Measurements from ENCODE around the gene NT5DC2.

The NT5DC2 gene

GRCh38 chr3:52533623-52534280 lies at the start of gene NT5DC2:
TSS of gene NT5DC2 (minus strand) at chr3:52533857. CDS start at chr3:52533737, 120 bp downstream.
- peak in 1 of 2 donors; percentile 65 for DNase-seq (ENCODE audit: low read depth in 1 of 2, low spot score in 1 of 2)

DNA sequence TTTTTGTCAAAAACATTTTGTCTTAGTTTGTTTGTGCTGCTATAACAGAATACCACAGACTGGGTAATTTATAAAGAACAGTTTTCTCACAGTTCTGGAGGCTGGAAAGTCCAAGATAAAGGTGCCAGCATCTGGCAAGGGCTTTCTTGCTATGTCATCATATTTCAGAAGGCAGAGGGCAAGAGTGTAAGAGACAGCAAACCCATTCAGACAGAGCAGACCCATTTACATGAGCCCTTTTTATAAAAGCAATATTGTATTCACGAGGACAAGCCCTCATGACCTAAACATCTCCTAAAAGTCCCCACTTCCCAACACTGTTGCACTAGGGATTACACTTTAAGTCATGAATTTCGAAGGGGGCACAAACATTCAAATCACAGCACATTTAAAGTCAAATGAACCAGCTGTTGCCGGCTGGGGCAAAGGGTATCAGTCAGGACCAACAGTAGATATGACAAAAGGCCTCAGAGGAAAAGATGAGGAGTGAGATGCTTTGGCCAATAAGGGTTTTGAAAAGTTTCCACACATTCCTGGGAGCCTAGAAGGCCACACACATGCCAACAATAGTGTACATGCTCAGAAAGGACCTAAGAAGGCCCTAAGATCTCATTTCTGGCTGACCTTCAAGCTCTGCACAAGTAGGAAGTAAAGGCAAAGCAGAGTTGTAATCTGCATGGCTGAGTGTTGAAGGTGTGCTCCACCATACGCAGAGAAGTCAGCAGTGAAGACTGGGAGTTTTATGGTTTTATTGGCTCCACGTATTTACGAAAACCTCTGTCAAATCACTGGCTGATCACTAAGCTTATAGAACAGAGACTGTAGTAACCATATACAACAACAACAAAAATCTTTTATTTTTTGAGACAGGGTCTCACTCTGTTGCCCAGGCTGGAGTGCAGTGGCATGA lies 40.7 kb upstream of the NT5DC2 start:
- DNase-seq (ENCODE audit: low read depth in 1 of 2, low spot score in 1 of 2), result no peak

- DNase-seq (ENCODE audit: low read depth in 1 of 2, low spot score in 1 of 2), result no peak
These were observed 38.6 kb upstream of the NT5DC2 start for GRCh38 chr3:52572221-52572620.

- DNase-seq (ENCODE audit: low read depth in 1 of 2, low spot score in 1 of 2), result no peak
These were observed 36.4 kb upstream of the NT5DC2 start for GRCh38 chr3:52570076-52570475.

- no peak for DNase-seq (ENCODE audit: low read depth in 1 of 2, low spot score in 1 of 2)
These were observed 34.4 kb upstream of the NT5DC2 start for GRCh38 chr3:52568069-52568468.

GRCh38 chr3:52563984-52564383 lies 30.3 kb upstream of the NT5DC2 start:
- DNase-seq (ENCODE audit: low read depth in 1 of 2, low spot score in 1 of 2), result no peak

DNA sequence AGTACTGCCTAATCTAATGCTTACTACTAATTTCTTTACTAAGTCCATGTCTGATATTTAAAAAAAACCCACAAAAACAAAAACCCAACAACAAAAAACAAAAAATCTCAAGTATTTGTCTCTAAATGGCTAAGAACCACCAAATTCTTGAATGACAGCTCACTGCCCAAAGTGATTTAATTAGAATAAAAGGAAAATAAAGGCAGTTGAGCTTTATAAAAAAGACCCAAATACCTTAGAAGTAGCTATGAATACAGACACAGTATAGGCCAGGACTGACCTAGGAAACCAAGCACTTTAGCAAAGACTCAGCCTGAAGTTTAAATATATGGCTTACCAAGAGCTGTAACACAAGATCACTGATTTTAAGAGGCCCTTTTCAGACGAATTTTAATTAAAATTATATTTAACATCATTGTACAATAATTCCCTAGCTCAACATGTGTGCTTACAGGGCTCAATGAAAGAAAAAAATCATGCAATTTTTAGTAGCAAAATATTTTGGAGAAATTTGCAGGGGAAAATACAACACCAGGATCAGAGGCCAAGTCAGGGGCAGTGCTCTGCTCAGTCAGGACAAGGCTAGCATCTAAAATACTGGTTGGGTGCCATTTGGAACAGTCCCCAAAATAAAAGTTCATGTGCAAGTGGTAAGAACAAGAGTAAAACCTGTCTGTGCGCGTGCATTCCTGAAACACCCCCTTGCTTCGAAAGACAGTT lies 27.5 kb upstream of the NT5DC2 start:
- DNase-seq (ENCODE audit: low read depth in 1 of 2, low spot score in 1 of 2), result no peak

GRCh38 chr3:52558436-52558835 lies 24.8 kb upstream of the NT5DC2 start:
- no peak for DNase-seq (ENCODE audit: low read depth in 1 of 2, low spot score in 1 of 2)

DNA sequence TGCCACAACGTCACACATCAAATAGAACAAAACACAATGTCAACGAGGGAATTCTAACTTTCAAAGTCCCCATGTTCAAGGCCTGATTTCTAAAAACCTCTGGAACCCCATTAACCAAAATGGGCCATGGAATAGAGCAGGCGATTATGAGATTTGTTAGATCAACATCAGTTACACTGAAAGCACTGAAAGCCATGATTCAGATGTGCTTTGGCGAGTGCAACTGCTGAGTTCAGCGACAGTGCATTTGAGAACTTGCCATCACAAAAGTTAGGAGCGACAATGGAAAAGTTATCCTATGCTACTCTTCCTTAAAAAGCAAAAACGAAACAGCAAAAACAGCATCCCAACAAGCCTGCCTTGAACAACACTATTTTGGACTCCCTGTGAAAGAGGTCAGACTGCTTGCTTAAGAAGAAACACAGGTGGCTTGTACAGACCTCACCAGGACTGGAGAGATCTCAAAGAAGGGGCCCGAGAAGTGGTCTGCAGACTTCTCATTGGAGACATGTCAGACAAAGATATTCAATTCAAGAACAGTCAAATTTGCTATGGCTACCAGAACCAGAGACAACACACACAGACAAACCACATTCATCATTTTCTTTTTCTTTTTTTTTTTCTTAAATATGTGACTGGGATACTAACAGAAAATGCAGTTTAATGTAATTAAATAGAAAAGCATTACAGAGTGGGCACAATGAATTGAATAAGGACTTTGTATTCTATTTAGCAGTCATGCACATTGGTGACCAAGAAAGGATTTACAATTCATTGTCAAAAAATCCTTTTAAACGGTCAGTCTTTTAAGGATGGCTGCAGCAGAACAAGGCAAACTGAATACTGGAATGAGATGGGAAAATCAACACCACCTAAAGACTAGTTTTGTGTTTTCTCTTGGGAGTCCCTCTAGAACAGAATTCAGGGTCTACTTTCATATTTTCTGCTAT lies 23.6 kb upstream of the NT5DC2 start:
- no peak for DNase-seq (ENCODE audit: low read depth in 1 of 2, low spot score in 1 of 2)

- DNase-seq (ENCODE audit: low read depth in 1 of 2, low spot score in 1 of 2), result no peak
These were observed 21.4 kb upstream of the NT5DC2 start for GRCh38 chr3:52555056-52555455.

- no peak for DNase-seq (ENCODE audit: low read depth in 1 of 2, low spot score in 1 of 2)
These were observed 20.5 kb upstream of the NT5DC2 start for GRCh38 chr3:52554026-52554755.

GRCh38 chr3:52552089-52552488 lies 18.4 kb upstream of the NT5DC2 start:
- DNase-seq (ENCODE audit: low read depth in 1 of 2, low spot score in 1 of 2), result no peak

DNA sequence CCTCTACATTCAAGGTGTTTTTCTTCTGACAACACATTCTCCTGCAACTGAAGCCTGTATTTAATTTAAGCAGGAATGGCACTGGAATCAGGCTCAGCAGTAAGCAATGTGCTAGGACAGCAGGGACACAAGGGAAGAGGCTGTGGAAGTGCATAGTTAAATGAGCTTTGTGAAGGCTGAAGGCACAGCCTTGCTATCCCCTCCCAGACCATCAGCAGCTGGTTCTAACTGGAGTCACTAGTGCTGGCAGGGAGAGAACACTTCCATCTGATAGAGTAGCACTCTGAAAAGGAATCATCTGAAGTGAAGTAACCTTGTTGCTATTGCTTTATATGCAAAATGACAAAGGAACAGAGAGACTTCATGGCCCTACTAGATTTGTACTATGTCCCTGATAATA lies 17.5 kb upstream of the NT5DC2 start:
- no peak for DNase-seq (ENCODE audit: low read depth in 1 of 2, low spot score in 1 of 2)

DNA sequence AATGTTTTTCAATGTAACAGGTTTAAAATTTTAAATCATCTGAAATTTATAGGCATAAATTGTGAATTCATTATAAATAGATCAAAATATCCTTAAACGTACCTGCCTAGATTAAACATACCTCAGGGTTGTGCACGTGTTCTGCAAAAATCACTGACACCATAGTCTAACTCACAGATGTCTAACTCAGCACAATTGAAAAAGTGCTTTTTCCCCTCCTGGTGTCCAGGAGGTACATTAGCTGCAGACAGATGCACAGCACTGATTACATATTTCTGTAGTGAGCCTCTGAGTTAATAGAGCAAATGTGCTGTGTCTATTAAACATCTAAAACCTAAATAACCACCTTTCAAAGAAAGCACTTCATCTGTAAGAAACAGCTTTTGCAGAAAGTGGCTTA lies 13.5 kb upstream of the NT5DC2 start:
- DNase-seq (ENCODE audit: low read depth in 1 of 2, low spot score in 1 of 2), result no peak

GRCh38 chr3:52546111-52546901 lies 12.6 kb upstream of the NT5DC2 start:
- DNase-seq (ENCODE audit: low read depth in 1 of 2, low spot score in 1 of 2), result no peak

GRCh38 chr3:52544937-52545336 lies 11.3 kb upstream of the NT5DC2 start:
- DNase-seq (ENCODE audit: low read depth in 1 of 2, low spot score in 1 of 2), result no peak

GRCh38 chr3:52541050-52541449 lies 7.4 kb upstream of the NT5DC2 start:
- DNase-seq (ENCODE audit: low read depth in 1 of 2, low spot score in 1 of 2), result no peak

- DNase-seq (ENCODE audit: low read depth in 1 of 2, low spot score in 1 of 2), result no peak
These were observed 5.5 kb upstream of the NT5DC2 start for GRCh38 chr3:52539010-52539653.

All from activated T-helper 1 cell treated with anti-CD3 and anti-CD28 coated beads, Interleukin-2, amount 50 U/mL, for 16 hours (primary cell).